Measurements from ENCODE around the gene ARNT2.

The ARNT2 gene

DNA sequence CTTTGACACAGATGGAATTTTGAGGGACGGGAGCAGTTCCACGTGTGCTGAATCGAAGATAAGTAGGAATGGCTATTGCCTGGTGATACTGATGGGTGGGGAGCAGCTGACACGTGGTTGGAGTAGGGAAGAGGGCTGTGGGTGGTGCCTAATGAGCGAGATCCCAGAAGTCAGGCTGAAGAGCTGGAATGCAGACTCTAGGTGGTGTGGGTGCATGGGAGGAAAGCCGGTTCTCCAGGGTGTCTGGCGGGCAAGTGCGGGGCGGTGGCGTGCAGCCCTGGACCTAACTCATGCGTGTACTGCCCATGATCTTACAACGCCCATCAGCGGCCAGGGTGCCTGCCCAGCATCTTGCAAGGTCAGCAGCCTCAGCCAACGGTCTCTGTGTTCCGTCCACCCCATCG lies 63.1 kb downstream of the ARNT2 start:
- no peak for DNase-seq

DNA sequence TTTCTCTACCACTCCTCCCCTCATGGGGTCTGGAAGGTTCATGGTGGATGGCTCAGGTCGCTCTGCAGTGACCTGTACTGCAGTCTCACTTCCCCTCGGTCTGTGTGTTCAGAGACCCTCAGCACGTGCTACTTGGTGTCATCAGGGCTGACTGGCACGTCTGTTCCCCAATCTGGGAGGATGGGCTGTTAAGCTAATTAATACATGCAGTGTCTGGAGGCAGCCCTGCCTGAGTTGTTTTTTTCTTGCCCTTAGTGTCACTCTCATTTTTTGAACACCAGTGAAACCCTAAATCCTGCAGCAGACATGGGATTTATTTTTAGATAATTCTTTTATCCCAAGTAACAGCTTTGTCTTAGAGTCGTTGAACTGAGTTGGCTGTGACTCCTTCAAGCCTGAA lies 64.6 kb downstream of the ARNT2 start:
- no peak for DNase-seq

DNA sequence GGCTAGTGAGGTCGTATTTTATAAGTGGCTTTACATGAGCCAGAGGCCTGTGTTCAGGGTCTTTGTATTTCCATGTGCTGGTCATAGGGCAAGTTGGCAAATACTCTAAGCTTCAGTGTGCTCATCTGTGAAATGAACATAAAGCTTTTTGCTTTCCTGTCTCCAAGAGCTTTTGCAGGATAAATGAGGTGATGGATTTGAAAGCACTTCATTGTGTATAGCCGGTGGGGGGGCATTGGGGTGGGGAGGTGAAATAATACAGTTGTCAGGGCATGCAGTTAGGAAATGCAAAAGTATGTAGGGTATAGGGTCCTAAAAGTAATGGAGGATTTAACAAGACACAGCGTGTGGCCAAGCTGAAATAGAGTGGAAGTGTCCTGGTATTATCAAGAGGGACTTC lies 67.7 kb downstream of the ARNT2 start:
- DNase-seq: no peak

DNA sequence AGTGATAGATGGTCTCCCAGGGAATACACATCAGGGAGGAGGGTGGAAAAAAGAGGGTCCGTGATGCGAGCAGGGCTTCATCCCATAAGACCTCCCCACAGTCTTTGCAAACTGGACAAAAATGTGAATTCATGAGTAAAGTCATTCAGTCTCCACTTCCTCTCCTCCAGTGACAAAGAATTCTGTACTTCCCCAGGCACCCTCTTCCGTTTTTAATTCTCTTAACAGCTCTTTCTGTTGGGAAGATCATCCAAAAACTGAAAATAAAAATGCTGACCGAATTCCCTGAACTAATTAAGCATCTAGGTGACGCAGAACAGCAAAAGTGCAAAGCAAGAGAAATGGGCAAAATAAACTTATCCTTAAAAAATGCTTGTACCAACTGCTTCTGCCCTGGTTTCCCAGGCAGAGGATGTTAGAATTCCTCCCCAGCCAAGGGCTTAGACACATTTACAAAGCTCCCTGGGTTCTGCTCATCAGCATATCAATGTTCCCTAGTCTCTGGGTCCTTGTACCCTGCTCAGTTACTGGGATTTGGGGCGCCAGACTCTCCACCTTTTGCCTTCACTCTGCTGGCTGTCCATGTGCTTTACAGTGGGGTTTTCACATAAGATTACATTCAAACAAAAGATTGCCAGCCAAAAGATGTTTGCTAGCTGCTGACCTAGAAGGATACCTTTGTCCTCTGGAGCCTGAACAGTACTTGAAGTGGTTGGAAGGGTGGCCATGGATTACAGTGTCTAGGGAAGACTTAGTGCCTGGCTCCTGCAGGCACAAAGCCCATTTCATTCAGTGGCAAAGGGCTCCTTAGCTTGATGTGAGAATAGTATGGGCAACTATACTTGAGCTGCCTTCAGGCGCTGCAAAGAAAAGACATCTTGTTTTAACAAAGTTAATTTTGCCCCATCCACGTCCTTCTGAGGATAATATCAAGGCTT lies 69.4 kb downstream of the ARNT2 start:
- DNase-seq: no peak

DNA sequence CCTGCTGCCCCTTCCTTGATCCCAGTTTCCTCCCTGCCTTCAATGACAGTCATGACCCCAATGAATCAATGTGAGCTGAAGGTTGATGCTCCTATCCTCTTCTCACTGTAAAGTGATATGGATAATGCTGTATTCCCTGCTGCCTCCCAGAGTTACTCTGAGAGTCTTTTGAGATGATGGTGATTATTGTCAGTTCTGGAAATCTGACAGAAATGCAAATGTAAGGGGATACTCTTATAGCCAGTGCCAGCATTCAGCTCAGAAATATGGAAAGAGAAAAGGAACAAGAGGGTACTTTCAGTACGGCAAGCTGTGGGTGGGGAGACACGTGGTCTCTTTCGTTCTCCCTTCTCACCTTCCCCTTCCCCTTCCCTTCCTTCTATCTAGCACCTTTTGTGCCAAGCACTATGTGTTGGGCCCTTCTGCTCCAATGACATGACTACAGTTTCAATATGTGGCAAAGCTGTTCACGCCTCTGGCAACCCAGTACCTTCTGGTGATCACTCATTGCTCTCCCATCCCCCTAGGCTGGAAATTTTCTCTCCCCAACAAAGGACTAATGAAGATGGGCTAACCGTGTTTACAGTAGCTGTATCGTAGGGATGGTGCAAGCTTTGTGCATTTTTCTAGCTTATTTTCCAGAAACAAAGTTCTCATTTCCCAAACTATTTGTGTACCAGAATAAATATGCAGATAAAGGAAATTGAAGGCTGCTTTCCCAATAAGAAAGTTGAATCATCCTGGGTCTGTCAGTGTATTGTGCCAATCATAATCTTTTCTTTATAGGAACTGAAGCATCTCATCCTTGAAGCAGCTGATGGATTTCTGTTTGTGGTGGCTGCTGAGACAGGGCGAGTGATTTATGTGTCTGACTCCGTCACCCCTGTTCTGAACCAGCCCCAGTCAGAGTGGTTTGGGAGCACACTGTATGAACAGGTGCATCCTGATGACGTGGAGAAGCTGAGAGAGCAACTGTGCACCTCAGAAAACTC lies 70.3 kb downstream of the ARNT2 start:
- DNase-seq: no peak

DNA sequence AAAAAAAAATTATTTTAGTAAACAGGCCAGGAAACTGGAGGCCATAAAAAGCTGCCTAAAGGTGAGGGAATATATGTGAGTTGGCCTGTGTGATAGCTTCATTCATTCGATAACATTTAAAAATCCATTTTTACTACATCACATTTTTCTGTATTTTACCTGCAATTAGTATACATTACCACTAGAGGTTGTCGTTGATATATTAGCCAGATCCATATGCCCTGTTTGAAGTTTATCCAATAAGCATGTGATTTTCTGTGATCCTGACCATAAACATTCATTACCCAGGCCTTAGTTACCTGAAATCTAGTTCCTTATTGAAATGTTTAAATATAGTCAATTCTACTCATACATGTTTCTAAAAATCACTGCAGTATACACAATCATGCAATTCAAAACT lies 71.4 kb downstream of the ARNT2 start:
- DNase-seq: no peak

DNA sequence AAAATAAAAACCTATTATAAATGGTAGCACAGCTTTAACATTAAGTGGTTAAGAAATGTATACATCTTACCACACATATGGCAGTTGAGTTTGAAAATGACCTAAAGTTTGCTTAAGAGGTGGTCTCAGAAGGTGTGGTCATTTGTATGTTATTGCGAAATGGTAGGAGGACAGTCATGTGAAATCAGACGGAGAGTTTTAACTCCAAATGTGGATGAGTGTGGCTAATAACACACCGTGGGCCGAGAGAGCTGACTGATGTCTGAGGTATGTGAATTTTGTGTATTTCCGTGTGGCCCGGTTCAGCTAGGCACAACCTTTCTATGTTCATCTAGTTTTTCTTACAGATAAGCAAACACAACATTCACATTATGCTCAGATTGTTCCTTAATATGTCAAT lies 71.9 kb downstream of the ARNT2 start:
- DNase-seq: no peak

DNA sequence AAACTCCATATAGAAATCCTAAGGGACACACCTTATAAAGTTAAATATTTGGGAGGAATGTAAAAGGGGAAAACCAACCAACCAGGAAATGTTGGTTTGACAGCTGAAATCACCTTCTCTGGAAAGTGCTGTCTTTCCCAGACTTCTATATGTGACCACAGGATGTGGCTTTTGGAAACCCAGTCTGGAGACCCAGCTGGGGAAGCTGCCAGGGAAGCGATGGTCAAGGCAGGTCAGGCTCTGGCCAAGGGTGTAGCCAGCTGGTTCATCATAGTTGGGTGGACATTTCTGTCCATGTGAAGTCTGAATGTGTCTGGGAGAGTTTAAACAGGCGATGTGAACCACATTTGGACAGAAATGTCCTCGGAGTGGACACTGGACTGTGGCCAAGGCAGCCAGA lies 73.9 kb downstream of the ARNT2 start:
- DNase-seq: no peak

DNA sequence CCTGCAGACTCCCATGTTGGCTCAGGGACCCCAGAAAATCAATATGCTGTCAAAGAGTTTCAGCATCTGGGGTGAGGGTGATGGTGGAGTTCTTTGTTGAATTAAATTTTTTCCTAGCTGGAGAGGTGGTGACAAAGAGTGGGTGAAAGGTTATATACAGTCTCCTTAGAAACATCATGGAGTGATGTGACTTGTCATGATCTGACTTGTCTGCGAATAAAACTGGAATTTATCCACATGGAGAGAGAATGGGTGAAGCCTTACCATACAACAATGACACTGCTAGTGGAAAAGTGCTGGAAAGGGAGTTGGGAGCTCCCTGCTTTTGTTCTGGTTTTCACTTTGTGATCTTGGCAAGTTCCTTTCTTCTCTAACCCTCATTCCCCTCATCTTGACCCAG lies 75.0 kb downstream of the ARNT2 start:
- DNase-seq: no peak

DNA sequence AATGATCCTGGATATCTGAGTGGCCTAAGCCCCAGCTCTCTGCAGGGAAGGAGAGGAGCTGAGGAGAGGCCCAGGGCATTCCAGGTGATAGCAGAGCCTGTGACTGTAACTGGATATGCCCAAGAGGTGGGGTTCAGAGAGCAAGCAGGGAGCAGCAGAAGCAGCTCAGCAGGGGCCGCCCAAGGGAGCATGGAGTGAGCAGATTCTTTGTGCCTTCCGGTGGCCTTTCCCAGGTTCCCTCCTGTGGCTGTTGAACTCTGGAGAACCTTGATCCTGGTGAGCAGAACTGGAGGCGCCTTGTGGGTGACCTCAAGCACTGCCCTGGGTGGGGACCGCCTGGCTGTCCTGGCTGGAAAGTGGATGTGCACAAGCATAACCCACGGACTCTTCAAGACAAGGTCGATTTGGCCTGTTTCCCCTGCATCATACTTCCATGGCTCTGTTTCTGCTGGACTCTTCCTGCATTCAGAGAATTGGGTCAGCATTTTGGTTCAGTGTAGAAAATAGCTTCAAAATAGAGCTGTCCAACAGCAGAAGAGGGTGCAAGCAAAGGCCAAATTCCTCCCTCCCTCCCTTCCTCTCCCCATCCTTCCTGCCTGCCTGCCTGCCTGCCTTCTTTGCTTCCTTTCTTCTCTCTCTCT lies 76.1 kb downstream of the ARNT2 start:
- no peak for DNase-seq

DNA sequence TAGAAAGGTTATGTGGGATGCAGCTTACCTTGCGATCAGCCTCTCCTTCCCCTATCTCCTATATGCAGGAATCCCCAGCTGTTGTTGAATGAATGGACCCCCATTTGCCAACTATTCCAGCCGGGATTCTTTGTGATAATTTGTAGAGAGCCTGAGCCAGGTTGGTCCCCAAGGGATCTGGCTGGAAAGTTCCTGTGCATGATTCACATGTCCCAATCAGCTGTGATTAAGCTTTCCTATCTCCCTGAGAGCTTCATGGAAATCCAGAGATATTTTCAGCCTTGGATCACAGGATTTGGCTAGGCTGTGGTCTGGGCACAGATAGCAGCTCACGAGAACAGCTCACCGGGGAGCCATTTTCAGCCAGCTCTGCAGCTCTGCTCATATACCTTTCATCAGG lies 76.7 kb downstream of the ARNT2 start:
- DNase-seq: no peak

DNA sequence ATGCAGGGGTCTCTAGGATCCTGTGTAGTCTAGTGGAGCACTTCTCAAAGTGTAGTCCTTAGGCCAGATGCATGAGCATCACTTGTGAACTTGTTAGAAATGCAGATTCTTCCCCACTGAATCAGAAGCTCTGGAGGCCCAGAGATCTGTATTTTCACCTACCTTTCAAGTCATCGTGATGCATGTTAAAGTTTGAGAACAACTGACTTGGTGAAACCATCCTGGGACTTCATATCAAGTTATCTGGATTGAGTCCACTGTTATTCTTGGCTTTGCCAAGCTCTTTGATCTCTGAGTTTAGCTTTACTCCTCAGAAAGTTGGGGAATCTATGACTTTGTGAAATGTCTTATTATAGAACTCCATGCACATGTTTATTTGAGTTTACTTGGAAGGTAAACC lies 78.5 kb downstream of the ARNT2 start:
- no peak for DNase-seq

DNA sequence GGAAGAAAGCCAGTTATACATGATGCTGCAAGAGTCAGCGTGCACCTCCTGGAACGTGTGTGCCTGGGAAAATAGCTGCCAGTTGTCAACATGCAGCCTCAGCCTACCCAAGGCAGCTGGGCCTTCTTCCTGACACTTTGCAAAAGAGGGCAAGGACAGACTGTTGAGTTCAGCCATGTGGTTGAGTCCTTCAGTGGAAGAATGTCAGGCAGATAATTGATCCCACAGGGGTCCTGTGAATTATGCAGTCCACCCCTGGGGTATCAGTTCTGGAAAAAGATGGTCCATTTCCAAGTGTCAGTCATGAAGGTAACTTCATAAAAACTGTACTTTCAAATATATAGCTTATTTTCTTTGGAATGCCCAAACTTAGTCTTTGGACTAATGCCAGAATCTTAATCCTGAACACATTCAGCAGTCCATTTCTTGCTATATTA lies 79.6 kb downstream of the ARNT2 start:
- no peak for DNase-seq

DNA sequence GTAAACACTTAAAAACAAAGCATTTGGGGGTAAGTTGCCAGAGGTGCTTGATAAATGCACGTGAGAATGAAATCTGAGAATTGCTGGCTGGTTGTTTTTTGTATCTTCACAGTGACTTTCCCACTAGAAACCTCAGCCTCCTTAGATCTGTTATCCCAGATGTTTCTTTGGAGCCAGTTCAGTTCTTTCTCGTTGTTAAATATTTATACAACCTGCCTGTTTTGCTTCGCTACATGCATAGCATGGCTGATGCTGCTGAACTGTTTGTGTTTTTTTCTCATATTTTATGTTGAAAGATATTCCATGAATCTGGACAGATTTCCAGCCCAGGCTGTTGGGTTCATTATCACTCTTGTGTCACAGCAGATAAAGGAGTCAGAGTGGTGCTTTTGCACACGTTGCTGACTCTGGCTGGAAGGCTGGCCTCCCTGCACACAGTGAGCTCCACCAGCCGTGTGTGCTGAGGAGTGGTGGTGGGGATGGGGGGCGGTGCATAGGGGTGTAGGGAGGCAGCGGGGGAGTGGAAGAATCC lies 80.2 kb downstream of the ARNT2 start:
- no peak for DNase-seq

DNA sequence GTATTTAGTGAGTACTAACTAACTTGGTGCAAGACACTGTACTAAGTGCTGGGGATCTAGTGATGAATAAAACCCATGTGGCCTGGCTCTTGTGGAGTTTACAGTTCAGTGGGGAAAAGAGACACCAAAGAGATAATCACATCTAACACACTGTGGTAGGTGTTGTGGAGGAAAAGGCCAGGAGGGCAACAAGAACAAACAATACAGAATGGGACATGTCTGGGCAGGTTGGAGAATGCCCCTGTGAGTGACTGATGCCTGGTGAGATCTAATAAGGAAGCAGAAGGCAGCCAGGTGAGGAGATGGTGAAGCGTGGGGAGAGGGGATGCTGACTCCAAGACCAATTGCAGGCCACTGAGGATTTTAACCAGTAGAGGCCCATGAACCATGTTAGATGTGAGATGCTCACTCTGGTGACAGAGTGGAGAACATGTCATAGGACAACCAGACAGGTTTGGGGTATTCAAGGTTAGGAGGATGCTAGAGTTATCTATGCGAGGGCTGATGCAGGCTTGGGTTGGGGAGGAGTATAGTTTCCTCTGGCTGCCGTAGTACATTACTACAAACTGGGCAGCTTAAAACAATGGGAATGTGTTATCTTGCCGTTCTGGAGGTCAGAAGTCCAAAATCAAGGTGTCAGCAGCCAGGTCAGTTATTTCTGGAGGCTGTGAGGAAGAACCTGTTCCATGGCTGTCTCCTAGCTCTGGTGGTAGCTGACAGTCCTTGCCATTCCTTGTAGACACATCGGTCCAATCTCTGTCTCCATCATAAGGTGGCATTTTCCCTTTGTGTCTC lies 81.4 kb downstream of the ARNT2 start:
- no peak for DNase-seq

DNA sequence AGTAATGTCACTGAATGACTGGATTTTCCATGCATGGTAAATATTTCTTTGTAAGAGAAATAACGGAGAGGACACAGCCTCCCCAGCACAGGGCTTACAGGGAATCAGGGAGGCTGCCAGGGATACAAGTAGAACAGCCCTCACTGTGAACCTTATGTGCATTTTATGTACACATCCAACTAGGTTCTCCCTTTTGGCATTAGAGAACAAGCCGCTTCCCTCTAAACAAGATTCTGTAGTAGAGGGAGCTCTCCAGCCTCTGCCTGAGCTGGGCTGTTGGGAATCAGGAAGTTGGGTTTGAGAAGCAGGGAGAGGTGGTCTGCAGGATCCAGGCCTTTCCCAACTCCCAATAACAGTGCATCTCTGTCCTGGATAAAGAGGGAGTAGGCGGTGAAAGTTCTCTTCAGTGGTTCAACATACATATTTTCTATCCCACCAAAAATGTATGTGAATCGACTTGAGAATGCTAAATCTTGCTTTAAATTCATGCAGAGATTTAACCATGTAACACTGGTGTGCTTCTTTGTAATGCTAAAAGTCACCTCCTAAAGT lies 83.7 kb downstream of the ARNT2 start:
- no peak for DNase-seq

DNA sequence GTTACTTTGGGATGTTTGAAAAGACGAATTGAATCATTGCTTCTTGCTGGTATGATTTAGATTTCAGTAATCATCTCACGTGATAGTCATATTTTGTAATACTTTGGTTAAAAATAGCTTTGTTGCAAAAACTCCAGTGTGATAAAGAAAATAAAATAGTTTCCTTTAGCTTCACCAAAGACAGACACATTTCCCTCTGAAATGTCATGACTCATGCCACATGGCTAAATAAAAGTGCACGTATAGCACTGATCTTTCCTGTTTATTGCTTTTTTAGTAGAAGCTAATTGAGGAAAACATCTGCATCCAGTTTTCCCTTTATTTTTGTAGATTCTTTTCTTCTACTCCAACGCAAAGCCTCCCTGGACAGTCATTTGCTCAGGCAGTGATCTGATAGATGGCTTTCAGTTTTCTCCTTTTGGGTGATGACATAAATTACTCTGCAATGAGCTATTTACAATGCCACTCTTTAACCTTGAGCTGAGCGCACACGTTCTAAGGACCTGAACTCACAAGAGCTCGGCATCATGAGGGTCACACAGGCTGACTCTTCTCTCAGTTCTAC lies 84.9 kb downstream of the ARNT2 start:
- DNase-seq: no peak

DNA sequence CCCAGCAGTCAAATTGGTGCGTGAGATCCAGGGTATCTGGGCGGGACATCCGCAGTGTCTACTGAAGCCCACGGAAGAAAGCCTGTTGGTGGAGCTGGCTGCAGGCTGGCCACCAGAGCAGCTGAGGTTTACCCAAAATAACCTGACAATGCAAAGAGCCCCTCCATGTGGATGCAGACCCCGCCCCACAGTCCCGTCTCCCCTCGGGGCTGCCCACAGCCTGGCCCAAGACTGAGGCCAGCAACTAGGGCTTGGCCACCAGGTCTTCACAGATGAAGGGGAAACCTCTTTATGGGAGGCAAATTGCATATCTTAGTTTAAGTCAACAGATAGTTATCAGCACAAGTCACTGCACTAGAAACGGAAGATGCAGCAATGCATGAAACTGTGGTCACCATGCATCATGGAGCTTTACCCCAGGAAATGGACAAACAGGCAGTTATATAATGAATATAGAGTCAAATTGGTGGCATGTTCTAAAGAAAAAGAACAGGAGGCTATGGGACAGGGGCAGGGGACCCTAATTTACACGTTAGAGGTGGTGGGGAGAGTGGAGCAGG lies 86.3 kb downstream of the ARNT2 start:
- DNase-seq: no peak

DNA sequence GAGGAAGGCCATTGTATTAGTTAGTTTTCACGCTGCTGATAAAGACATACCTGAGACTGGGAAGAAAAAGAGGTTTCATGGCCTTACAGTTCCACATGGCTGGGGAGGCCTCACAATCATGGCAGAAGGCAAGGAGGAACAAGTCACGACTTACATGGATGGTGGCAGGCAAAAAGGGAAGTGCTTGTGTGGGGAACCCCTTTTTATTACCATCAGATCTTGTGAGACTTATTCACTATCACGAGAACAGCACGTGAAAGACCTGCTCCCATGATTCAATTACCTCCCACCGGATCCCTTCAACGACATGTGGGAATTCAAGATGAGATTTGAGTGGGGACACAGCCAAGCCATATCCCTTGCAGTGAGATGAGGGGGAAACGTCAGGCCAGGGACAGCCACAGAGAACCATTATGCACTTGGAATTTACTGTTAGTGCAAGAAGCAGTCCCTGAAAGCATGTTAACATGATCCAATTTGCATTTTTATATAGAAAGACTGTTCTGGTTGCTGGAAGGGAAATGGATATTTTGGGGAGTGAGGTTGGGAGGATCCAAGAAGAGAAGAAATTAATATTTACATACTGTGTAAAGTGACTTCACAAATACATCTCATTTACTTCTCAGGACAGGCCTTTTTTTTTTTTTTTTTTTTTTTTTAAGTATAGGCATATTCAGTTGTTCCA lies 87.1 kb downstream of the ARNT2 start:
- DNase-seq: no peak

DNA sequence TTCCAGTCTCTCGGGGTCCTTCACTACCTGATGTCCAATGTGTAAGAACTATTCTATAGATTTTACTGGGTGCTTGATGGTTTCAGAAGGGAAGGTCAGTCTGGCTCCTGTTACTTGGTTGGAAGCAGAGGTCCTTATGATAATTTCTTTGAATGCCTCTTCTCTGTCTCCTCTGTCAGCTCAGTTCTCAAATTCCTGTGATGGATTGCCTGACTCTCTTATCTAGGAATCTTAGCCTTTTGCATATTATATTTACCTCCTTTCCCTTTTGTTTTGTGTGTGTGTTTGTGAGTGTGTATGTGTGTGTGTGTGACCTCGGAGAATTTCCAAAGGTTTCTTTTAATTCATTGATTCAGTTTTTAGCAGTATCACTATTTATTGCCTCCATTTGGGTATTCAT lies 88.2 kb downstream of the ARNT2 start:
- no peak for DNase-seq
